Measurements from ENCODE around the gene MYOCD. TPM values are rescaled to one million over a fixed set of nuclear protein-coding genes. Genes with fewer than 3 reads are reported as not detected.

The MYOCD gene
- total RNA-seq, 1 donor from 2014 or later = 11.9 TPM

GRCh38 chr17:12734926-12735325 is 69.2 kb downstream of the MYOCD start:
- Mint-ChIP-seq H3K36me3 (ENCODE audit: low read depth) (peaks cover 4% of the 10 kb centered on the region), H3K27me3 (ENCODE audit: low read depth) (no peaks in the 10 kb centered on the region), H3K27ac (ENCODE audit: unreplicated experiment) (no peak overlapping the region), H3K9me3 (ENCODE audit: low read depth) (no peaks in the 10 kb centered on the region), H3K4me3 (ENCODE audit: unreplicated experiment) (no peak overlapping the region), H3K4me1 (ENCODE audit: low read depth) (peaks cover 21% of the 10 kb centered on the region)
- TF ChIP-seq, protein P1, sequence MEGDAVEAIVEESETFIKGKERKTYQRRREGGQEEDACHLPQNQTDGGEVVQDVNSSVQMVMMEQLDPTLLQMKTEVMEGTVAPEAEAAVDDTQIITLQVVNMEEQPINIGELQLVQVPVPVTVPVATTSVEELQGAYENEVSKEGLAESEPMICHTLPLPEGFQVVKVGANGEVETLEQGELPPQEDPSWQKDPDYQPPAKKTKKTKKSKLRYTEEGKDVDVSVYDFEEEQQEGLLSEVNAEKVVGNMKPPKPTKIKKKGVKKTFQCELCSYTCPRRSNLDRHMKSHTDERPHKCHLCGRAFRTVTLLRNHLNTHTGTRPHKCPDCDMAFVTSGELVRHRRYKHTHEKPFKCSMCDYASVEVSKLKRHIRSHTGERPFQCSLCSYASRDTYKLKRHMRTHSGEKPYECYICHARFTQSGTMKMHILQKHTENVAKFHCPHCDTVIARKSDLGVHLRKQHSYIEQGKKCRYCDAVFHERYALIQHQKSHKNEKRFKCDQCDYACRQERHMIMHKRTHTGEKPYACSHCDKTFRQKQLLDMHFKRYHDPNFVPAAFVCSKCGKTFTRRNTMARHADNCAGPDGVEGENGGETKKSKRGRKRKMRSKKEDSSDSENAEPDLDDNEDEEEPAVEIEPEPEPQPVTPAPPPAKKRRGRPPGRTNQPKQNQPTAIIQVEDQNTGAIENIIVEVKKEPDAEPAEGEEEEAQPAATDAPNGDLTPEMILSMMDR (IDR thresholded peaks at IDR 0.05) = no peak
- DNase-seq (ENCODE audit: low spot score) = no peak

- Mint-ChIP-seq H3K36me3 (ENCODE audit: low read depth) (peaks cover 8% of the 10 kb centered on the region), H3K27me3 (ENCODE audit: low read depth) (no peaks in the 10 kb centered on the region), H3K27ac (ENCODE audit: unreplicated experiment) (no peak overlapping the region), H3K9me3 (ENCODE audit: low read depth) (no peaks in the 10 kb centered on the region), H3K4me1 (ENCODE audit: low read depth) (peaks cover 18% of the 10 kb centered on the region), H3K4me3 (ENCODE audit: unreplicated experiment) (no peak overlapping the region)
- TF ChIP-seq, protein P1 (IDR thresholded peaks at IDR 0.05) = no peak
- DNase-seq (ENCODE audit: low spot score) = no peak
Observed at GRCh38 chr17:12735517-12735916, 69.8 kb downstream of the MYOCD start.

DNA sequence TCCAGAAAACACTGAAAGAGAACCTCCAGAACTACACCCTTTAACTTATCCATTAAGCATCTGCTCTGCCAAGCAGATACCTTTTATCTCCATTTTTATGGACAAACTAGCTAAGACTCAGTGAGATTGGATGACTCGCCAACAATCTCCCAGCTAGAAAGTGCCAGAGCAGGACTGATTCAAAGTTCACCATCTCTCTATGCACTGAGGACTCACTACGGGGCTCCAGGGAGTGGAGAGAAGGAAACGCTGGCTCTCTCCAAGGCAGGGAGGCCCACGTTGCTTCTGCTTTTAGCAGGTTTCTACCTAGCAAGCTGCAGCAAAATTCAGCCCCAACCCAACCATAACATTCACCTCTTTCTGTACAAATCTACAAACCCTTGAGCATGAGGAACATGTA is 70.8 kb downstream of the MYOCD start:
- DNase-seq (ENCODE audit: low spot score) = no peak
- TF ChIP-seq, protein P1 (IDR thresholded peaks at IDR 0.05) = no peak
- Mint-ChIP-seq H3K27ac (ENCODE audit: unreplicated experiment) (no peak overlapping the region), H3K27me3 (ENCODE audit: low read depth) (no peaks in the 10 kb centered on the region), H3K9me3 (ENCODE audit: low read depth) (no peaks in the 10 kb centered on the region), H3K4me1 (ENCODE audit: low read depth) (peaks cover 8% of the 10 kb centered on the region), H3K36me3 (ENCODE audit: low read depth) (peaks cover 10% of the 10 kb centered on the region), H3K4me3 (ENCODE audit: unreplicated experiment) (no peak overlapping the region)

DNA sequence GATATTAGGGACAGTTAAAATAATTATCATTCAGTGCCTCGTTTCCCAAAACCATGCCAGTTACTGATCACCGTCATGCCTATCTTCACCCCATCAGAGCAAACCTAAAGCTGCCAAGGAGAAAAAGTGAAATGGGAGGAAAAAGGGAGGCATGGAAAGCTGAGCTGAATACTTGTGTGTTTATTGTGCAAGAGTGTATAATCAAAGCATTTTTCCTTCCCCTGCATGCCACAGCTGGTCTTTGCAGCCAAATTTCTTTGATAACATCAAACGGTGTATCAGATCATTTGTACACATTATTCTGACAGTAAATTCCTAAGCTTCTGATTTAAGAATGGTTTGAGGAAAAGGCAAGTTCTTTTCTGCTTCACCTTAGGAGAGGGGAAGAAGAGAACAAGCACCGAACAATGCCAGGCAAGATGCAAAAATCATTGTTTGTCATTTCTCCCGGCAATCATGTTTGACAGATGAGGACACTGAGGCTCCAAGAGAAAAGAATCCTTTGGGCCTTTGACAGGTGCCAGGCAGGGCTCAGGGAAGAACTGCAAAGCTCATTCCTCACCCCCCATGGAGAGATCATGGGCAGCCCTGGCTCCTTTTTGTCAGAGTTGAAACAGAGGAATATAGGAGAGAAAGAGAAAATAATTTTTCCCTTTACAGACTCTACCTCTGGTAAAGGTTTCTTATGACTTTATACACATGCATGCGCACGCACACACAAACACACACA is 72.2 kb downstream of the MYOCD start:
- DNase-seq (ENCODE audit: low spot score) = no peak
- Mint-ChIP-seq H3K27me3 (ENCODE audit: low read depth) (no peaks in the 10 kb centered on the region), H3K4me3 (ENCODE audit: unreplicated experiment) (no peak overlapping the region), H3K27ac (ENCODE audit: unreplicated experiment) (no peak overlapping the region), H3K9me3 (ENCODE audit: low read depth) (no peaks in the 10 kb centered on the region), H3K36me3 (ENCODE audit: low read depth) (peaks cover 10% of the 10 kb centered on the region), H3K4me1 (ENCODE audit: low read depth) (peaks cover 8% of the 10 kb centered on the region)
- TF ChIP-seq, protein P1 (IDR thresholded peaks at IDR 0.05) = no peak

- no peaks in the 10 kb centered on the region for H3K27me3 Mint-ChIP-seq (ENCODE audit: low read depth)
- peaks cover 8% of the 10 kb centered on the region for H3K4me1 Mint-ChIP-seq (ENCODE audit: low read depth)
- H3K4me3 Mint-ChIP-seq (ENCODE audit: unreplicated experiment) = no peak overlapping the region
- TF ChIP-seq, protein P1 (IDR thresholded peaks at IDR 0.05) = no peak
- H3K27ac Mint-ChIP-seq (ENCODE audit: unreplicated experiment) = no peak overlapping the region
- H3K9me3 Mint-ChIP-seq (ENCODE audit: low read depth) = no peaks in the 10 kb centered on the region
- H3K36me3 Mint-ChIP-seq (ENCODE audit: low read depth) = peaks cover 10% of the 10 kb centered on the region
- DNase-seq (ENCODE audit: low spot score) = no peak
Observed at GRCh38 chr17:12738624-12739023, 72.9 kb downstream of the MYOCD start.

All from chondrocyte (in vitro differentiated cells).